GM18861 (cell line): ENCODE data around the gene DPY19L2.
"Not testable (repeated sequence)": the region's sequence is repeated elsewhere in the genome, so short reads cannot be mapped to it uniquely, and the experiment has no call there.

Experiments used
- ATAC-seq: cut with Tn5 transposase; IDR thresholded peaks from one replicate; pipeline ENCODE4 v1.9.1; 2021; ENCODE audit not compliant: unreplicated experiment

DPY19L2 gene

DNA sequence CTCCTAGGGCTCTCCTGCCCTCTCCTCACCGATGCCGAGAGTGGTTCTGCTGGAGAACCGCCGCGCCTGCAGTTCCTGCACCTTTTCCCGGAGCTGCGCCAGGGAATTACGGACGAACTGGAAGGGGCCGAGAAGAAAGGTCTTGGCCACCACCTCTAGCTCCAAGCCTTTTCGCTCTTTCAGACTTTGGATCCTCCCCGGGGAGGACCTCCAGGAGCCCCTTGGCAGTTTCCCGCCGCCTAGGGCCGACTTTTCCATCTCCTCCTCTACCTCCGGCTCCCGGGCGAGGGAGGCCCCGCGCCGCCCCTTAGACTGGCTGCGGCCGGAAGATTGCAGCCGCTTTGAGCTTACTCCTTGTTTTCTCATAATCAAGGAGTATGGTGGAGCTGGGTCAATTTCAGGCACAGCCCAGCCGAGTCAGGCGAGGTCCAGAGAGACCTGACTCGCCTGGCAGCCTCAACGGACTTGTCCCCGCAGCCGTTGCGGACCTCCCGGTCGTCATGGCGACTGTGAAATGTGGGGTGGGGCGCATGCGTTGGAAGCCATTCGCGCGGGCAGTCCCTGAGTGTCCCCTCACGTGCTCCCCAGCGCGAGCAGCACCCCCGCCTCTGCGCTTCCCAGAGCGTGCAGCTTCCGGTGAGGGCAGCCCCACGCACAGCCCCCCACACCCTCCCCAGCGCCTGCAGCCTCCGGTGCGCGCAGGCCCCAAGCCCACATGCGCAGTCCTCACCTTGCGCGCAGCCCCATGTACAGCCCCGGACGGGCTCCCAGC, at the start of gene DPY19L2:
DPY19L2 (minus strand) TSS at position 466 of the 772 bp plus-strand sequence; CDS start at position 366, 100 bp downstream.
- peak; percentile 92 for ATAC-seq

DNA sequence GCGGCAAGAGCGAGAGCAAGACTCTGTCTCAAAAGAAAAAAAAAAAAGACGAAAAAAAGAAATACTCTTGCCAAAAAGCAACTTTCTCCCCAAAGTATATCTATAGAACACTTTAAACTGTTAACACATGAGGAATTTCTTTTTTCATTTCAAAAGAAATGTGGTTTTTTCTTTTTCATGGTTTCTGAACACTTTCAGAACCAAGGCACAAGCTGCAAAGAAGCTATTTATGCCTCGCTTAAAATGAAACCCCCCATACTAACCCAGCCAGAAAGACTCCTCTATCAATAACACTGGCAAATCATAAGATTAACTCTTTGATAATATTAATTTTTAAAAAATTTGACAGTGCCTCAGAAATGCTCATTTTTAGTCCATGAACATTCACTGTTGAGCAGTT, 48.6 kb upstream of the DPY19L2 start:
- not testable (repeated sequence) for ATAC-seq

DNA sequence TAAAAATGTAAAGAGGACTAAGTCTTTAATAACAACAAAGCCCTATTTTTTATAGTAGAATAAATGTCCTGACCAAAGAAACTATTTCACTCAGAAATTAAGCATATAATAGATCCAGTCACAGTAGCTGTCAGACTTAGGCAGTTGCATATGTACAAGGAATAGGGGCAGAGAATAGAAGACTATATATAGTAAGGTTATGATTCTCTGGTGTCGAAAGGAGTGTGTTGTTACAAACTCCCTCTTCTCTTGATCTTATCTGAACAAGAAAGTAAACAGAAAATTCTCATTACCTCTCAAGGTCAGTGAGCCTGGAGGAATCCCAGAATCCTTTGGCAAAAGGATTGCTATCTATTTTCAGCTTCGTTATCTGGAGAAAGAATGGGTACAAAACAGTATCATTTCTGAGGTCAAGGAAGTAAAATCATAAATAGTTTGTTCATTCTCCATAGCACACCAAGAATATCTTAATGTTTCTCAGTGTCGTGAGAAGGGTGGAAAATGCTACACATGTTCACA, 46.9 kb upstream of the DPY19L2 start:
- ATAC-seq: not testable (repeated sequence)

DNA sequence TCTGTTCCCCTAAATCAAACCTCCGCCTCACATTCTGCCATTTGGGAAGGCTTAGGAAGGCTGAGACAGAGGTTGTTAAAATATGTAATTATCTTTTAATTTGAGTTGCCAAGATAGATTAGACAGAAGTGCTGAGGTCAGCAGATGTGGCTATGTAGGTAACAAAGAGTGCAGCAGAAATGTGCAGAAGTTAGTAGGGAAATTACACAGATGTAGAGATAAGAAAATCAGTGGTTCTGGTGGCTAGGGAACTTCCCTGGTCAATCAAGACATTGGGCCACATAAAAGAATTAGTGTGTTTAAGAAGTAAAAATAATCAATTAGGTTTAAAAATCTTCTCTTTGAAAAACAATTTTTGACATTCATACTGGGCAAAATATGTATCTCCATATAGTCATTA, 46.1 kb upstream of the DPY19L2 start:
- not testable (repeated sequence) for ATAC-seq

DNA sequence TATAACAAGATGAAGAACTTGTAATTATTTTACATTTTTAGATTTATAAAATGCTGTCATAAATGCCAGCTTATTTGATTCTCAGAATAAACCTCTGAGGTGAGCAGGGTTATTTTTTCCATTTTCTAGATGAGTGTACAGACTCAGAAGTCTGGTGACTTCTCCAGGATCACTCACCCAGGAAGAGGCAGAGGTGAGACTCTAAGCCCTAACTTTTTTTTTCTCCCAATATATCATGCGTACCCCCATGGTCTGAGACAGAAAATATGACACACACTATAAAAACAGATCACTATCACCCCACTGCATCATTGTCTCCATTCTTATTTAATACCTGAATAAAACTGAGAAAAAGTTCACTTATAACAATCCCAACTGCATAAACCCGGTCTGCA, 45.4 kb upstream of the DPY19L2 start:
- not testable (repeated sequence) for ATAC-seq

DNA sequence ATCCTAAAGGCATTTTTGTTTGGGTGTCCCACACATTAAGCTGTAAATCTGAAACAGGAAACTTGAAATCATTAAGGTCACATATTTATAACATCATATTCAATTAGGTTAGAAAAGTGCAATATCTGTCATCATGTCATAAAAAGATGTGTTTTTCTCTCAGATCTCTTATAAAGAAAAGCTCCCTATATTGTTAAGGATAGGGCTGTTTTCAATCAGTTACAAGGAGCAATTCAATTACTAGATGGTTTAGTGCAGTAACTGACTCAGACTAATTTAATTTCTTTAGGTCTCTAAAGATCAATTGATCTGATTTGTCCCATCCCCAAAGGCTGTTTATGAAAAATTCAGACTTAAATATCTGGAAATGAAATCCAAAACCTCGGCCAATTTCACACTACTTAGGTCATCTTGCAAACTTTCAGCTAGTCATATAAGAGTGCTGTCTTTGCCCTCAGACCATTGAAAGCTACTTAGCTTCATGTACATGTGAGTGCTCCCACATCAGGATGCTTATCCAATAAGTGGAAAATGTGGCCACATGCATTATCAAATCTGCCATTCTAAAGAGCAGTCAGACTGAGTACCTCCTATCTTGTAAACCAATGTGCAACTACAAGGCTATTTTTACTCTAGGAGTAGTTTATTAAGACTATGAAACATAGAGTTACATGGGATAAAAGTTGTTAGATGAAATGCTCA, 44.8 kb upstream of the DPY19L2 start:
- ATAC-seq: peak; percentile 6

DNA sequence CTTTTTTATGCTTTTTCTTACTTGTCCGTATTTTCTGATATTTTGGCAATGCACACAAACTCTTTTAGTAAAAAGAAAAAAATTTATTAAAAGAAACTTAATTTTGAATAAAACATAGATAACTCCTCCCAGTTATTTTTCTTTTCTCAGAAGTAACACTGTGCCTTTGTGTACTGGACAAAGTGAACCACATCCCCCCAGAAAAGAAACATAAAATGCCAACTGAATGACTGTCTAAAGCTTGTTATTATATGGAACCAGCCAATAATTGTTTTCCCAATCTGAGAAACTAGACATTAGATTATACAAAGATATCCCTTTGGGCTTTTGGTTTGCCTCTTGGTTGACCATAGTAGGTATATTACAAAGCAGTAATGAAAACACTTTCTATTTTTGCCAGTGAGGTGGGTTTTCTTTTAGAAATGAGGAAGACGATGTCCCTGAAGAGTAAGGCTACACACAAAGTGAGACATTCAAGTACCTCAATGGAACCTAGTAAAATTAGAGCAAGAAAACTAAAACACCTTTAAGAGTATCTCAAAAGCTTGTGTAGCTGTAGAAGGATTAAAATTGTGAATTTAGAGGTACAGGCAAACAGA, 44.2 kb upstream of the DPY19L2 start:
- ATAC-seq: peak; percentile 39

DNA sequence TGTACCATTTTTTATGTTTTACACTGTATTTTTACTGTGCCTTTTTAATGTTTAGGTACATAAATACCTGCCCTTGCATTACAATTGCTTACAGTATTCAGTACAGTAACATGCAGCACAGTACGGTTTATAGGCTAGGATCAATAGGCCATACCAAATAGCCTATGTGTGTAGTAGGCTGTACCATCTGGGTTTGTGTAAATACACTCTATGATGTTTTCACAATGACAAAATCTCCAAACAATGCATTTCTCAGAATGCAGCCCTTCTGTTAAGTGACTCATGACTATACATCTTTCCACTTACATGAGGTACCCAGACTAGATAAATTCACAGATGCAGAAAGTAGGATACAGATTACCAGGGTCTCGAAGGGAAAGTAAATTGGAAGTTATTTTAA, 43.0 kb upstream of the DPY19L2 start:
- not testable (repeated sequence) for ATAC-seq

DNA sequence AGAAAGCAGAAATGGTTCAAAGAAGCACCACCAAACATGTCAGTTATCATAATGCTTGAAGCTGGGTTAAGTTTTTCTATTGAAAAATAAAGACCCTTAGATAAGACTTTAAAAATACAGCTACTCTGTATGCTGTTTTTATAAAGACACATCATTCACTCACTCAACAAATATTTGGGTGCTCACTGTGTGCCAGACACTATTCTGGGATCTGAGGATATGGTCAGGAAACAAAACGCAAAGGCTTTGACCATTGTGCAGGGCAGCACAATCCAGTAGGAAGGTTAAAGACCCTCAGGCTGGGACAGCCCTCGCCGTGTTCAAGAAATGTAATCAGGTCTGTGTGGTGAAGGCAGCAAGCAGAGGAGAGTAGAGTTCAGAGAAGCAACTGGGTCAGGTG, 38.0 kb upstream of the DPY19L2 start:
- ATAC-seq: no peak

DNA sequence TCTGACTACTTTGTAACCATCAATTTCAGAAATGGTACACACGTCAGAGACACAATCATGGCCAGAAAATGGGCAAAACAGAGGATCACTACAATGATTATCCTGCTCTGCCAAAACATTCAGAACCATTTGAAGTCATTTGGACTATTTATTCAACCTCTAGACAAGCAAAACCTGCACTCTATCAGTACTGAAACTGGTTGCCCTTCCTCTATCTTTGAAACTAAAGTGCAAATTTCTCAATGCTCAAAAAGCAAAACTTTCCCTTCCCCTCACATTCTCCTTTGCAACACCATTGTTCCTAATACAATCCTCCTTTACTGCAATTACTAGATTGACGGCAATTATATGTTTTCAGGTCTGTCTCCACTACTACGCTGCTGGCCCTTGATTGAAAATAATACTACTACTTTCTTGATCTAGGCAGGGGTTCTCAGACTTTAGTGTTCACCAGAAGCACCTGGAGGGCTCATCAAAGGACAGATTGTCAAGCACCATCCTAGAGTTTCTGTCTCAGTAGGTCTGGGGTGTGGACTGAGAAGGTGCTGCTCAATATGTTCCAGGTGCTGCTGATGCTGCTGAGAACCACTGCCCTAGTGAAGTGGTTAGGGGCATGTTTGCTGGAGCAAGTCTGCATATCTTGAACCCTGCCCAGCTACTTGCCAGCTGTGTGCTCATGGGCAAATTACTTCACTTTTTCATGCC, 31.5 kb upstream of the DPY19L2 start:
- not testable (repeated sequence) for ATAC-seq

DNA sequence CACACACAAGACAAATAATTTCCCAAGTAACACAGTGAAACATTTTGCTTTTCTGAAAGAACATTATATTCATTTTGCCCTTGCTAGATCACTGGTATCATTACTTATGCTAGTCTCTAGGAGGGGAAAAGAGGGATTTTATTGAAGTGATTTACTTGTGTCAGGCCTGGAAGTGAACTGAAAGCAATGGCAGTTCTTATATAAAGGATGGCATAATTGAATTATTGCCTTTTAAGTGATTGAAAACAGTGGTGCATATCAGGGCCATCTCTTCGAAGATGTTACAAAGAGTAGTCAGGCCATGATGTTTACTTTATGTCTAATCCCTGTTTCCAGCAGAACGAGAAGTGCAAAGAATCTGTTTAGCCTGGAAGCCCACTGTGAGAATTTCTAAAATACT, 30.7 kb upstream of the DPY19L2 start:
- not testable (repeated sequence) for ATAC-seq

DNA sequence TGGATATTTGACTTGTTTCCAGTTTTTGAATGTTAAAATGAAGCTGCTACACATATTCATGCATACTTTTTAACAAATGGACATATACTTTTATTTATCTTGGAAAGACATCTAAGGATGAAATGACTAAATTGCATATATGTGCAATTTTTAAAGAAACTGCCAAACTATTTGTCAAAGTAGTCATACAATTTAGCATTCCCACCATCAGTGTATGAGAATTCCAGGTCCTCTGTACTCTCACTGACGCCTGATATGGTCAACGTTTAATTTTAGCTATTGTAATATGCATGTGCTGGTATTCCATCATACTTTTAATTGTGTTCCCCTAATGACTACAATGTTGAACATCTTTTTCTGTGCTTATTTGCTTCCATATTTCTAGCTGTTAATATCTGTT, 22.5 kb upstream of the DPY19L2 start:
- ATAC-seq: not testable (repeated sequence)

DNA sequence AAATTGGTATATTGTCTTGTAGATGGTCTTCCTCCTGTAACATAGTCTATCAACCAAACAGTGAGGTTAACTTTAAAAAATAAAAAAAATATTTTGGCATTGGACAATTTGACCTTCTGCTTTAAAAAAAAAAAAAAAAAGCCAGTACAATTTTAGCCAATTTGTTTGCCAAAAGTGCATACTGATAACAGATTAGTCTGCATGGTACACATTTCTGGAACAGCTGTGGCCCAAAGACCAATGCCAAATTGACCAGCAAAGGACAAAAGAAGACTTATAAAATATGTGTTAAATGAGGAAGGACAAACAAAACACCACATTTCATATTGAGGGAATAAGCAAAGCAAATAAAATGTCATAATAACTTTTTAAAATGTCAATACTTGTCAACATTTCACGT, 20.8 kb upstream of the DPY19L2 start:
- not testable (repeated sequence) for ATAC-seq

DNA sequence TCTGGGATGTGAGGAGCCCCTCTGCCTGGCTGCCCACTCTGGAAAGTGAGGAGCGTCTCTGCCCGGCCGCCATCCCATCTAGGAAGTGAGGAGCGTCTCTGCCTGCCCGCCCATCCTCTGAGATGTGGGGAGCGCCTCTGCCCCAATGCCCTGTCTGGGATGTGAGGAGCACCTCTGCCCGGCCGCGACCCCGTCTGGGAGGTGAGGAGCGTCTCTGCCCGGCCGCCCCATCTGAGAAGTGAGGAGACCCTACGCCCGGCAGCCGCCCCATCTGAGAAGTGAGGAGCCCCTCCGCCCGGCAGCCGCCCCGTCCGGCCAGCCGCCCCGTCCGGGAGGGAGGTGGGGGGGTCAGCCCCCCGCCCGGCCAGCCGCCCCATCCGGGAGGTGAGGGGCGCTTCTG, 18.3 kb upstream of the DPY19L2 start:
- not testable (repeated sequence) for ATAC-seq

DNA sequence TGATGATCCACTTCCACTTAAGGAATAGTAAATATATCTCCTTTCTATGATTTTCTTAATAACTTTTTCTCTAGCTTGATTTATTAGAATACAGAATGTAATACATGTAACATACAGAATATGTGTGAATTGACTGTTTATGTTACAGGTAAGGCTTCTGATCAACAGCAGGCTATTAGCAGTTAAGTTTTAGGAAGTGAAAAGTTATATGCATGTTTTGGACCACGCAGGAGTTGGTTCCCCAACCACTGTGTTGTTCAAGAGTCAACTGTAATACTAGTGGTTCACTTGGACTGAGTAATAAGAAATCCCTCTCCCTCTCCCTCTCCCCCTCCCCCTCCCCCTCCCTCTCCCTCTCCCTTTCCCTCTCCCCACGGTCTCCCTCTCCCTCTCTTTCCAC, 17.5 kb upstream of the DPY19L2 start:
- not testable (repeated sequence) for ATAC-seq

DNA sequence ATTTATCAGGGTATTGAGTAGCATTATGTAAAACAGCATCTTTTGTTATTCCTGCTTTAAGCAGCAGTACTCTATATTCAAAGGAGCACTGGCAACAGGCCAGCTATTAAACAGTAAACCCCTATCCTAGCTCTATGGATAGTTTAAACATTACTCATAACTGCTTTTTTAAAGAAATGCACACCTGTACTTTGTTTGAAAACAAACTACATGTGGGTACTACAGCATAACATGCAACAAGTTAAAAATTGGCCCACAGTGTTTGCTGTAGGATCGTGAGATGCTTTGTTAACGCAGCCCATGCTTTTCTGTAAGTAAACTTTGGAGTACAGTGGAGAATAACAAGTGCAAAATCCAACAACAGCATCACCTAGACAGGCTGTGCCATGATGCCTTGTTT, 14.3 kb upstream of the DPY19L2 start:
- not testable (repeated sequence) for ATAC-seq

DNA sequence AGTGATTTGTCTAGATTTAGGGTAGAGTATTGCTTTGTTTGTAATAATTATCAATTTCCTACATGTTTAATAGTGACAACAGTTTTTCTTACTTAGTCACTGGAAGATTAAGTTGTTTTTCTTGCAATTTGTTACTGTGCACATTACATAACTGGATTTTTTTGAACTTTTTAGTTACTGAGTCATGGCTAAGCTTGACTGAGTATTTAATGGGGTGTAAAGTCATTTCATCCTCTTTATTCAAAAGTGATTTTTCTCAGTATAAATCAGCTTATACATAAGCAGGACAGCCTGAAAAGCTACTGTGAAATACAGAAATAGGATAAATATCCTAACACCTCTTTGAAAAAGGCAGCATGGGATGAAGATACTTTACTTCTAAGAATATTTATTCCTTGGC, 12.5 kb upstream of the DPY19L2 start:
- ATAC-seq: not testable (repeated sequence)

DNA sequence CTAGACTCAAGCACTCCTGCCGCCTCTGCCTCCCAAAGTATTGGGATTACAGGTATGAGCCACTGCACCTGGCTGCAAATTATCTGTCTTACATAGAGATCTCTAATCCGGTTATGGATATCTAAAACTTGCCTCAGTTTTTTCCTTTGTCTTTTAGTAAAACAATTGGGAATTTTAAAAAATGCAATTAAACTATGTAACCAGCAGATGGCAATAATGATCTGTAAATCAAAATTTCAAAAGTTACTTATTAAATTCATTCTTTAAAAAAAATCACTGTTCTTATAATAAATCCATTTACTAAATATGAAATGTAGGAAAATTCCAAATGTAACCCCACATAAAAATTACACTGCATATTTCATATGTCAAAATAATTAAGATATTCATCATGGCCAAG, 4.3 kb upstream of the DPY19L2 start:
- not testable (repeated sequence) for ATAC-seq

DNA sequence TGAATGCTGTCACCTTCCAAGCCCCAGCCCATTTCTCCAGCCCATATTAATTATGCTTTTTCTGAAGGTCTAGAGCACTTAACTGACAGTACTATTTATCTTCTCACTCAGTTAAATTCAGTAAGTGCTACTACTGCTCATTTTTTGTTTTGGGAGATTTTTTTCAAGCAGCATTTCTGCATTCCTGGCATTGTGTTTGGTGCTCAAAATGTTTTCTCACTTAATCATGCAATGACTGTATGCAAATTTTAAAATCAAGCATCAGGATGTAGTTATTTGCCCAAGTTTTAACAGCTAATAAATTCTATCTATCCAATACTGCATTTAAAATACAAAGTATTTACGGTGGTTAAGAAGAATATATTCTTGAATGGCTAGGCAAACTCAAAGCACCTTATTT, 1.6 kb upstream of the DPY19L2 start:
- ATAC-seq: not testable (repeated sequence)

DNA sequence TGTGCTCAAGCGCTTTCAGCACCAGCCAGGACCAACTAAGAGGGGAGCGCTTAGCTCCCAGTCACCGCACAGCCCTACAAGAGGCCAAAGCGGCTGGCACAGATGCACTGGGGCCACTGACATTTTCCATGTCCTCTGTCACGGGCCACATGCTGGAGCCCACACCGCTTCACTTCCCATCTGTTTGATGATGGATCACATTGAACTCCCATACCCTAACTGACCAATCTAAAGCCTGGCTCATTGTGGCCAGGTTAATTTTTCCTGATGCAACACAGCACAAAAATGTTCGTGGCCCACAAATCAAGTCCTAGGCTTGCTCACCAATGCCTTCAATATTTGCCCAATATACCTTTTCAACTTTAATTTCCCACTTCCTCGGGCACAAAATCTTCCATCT, 1.1 kb upstream of the DPY19L2 start:
- not testable (repeated sequence) for ATAC-seq

DNA sequence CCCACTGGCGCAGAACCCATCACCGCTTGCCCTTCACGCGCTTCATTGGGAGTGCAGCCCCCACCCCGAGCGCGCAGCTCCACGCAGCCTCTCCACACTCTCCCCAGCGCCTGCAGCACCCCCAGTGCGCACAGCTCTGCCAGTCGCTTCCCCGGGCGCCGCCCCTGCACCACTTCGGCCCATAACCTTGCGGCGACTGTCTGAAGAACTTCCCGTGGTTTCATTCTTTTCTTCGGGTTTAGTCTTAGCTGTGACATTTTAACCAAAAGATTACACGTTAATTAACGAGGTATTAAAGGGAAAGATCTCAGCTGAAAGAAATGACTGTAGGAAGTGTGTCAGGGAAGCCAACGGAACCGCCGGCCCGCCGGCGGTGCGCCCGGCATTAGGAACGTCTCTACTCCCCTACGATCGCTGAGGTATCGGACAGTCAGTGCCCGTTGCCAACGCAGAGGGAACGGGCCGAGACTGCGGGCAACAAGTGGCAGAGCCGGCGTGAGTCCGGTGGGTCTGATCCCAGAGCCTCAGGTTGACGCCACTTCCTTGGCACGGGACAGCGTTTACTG, 590 bp upstream of the DPY19L2 start:
- ATAC-seq: peak; percentile 35
